NB4 (cell line): ENCODE results near the gene VAV2.

Source experiments
- MYC ChIP-seq: IDR thresholded peaks from 2 replicates; pipeline ENCODE4 v1.6.1; 2011; ENCODE audit warnings: low read depth, low read length
- POLR2A ChIP-seq: IDR thresholded peaks from 2 replicates; pipeline ENCODE4 v1.6.1; 2011; ENCODE audit warnings: mild to moderate bottlenecking; ENCODE audit not compliant: insufficient read length; ENCODE audit errors: extremely low read depth

GRCh38 chr9:133962341-133962740, 29.8 kb downstream of the VAV2 start:
- no peak for TF ChIP-seq MYC
- no peak for TF ChIP-seq POLR2A
